Kidney epithelial cell (primary cell): ENCODE measurements around the gene CPLANE2. TPM values are rescaled to one million over a fixed set of nuclear protein-coding genes. Genes with fewer than 3 reads are reported as not detected.

Source experiments
- DNase-seq: peaks from one replicate; pipeline ENCODE4 v3.0.0-alpha.2; 2010; ENCODE audit warnings: low read depth
- H3K27me3 ChIP-seq: 2 replicates; pipeline ENCODE4 v1.6.0; 2011; ENCODE audit warnings: low read length; ENCODE audit not compliant: control insufficient read depth, insufficient read depth
- H3K36me3 ChIP-seq: 2 replicates; pipeline ENCODE4 v1.5.1; 2011; ENCODE audit warnings: low read length; ENCODE audit not compliant: control insufficient read depth, insufficient read depth
- H3K4me3 ChIP-seq: 2 replicates; pipeline ENCODE4 v1.5.1; 2011; ENCODE audit warnings: low read depth, mild to moderate bottlenecking, control low read depth, low read length
- CTCF ChIP-seq: IDR thresholded peaks from 2 replicates; pipeline ENCODE4 v1.5.1; 2011; ENCODE audit warnings: mild to moderate bottlenecking, moderate library complexity, low read length, control low read depth, inconsistent platforms; ENCODE audit not compliant: insufficient read depth, poor library complexity, severe bottlenecking
- total RNA-seq: library from RNA; depleted of rRNA; stranded (reverse); fragments of >200 nt; gene quantifications from 2 replicates; pipeline ENCODE4 v1.2.3, GENCODE V29; 2015

The CPLANE2 gene
- total RNA-seq, 1 donor from 2014 or later: 3.5 TPM

- no peaks in the 10 kb centered on the region for H3K36me3 ChIP-seq
- no peak overlapping the region for H3K4me3 ChIP-seq
- DNase-seq: no peak
- TF ChIP-seq CTCF: no peak
- no peaks in the 10 kb centered on the region for H3K27me3 ChIP-seq
These were observed 32.8 kb downstream of the CPLANE2 start for GRCh38 chr1:16204216-16204615.

GRCh38 chr1:16203550-16203949, 33.4 kb downstream of the CPLANE2 start:
- no peaks in the 10 kb centered on the region for H3K27me3 ChIP-seq
- no peak for DNase-seq
- TF ChIP-seq CTCF: no peak
- no peak overlapping the region for H3K4me3 ChIP-seq
- no peaks in the 10 kb centered on the region for H3K36me3 ChIP-seq

GRCh38 chr1:16202281-16203210, 34.4 kb downstream of the CPLANE2 start:
- DNase-seq: no peak
- H3K4me3 ChIP-seq: no peak overlapping the region
- TF ChIP-seq CTCF: no peak
- H3K27me3 ChIP-seq: no peaks in the 10 kb centered on the region
- H3K36me3 ChIP-seq: no peaks in the 10 kb centered on the region

GRCh38 chr1:16199700-16200099, 37.3 kb downstream of the CPLANE2 start:
- TF ChIP-seq CTCF: no peak
- Histone ChIP-seq H3K36me3 (no peaks in the 10 kb centered on the region), H3K4me3 (no peak overlapping the region), H3K27me3 (no peaks in the 10 kb centered on the region)
- no peak for DNase-seq

- H3K4me3 ChIP-seq: no peak overlapping the region
- no peaks in the 10 kb centered on the region for H3K27me3 ChIP-seq
- TF ChIP-seq CTCF: no peak
- no peak for DNase-seq
- H3K36me3 ChIP-seq: no peaks in the 10 kb centered on the region
These were observed 37.9 kb downstream of the CPLANE2 start for GRCh38 chr1:16199157-16199501.
